HG02610 (cell line): ENCODE data around the gene SLC39A11.
"Not testable (repeated sequence)": the region's sequence is repeated elsewhere in the genome, so short reads cannot be mapped to it uniquely, and the experiment has no call there.

Experiments
- ATAC-seq: cut with Tn5 transposase; IDR thresholded peaks from one replicate; pipeline ENCODE4 v1.9.1; 2021; ENCODE audit warnings: mild to moderate bottlenecking, moderate library complexity; ENCODE audit not compliant: unreplicated experiment

The SLC39A11 gene

DNA sequence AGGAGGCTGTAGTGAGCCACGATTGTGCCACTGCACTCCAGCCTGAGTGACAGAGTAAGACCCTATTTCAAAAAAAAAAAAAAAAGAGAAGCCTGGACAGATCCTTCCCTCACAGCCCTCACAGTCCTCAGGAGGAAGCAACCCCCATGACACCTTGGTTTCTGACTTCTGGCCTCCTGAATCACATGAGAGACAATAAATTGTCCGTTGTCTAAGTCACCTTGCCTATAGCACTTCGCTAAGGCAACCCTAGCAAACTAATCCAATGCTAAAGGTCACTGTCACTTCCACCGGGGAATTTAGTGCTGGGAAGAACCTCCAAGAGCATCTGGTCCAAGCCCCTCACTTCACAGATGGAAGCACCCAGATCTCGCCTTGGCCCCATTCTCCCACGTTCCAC lies 18.9 kb upstream of the SLC39A11 start:
- no peak for ATAC-seq

DNA sequence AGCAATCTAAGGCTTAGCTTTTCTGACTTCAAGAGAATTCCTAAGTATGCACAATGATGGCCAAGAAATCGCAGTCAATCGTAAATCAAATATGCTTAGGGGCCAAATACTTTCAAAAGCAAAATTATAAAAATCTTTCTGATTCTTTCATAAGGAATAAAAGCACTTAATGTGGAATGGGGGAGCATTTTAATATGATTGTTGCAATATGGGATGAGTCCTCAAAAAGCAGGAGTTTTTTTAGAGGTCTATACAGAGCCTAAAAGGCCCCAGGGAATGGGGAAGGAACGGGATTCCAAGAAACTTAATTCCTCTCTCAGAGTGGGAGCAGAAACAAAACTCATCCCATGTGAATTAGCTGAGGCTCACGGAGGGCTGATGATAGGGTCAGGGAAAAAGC lies 14.7 kb upstream of the SLC39A11 start:
- no peak for ATAC-seq

DNA sequence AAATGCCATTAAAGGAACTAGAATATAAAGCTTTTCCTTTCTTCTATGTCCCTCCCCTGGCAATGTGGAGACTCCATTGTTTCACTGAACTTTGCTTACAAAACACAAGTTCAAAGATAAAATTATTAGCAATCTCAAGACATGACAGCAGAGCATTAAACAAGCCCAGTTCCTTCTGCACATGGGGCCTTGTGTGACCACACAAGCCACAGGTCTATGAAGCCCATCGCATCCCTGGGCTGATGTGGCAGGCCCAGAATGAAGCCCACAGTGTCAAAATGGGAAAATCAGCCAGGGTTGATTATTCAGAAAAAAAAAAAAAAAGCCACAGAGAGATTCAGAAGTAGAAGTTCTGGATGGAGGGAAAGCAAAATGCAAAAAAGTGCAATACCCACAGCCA lies 12.9 kb upstream of the SLC39A11 start:
- peak; percentile 48 for ATAC-seq

DNA sequence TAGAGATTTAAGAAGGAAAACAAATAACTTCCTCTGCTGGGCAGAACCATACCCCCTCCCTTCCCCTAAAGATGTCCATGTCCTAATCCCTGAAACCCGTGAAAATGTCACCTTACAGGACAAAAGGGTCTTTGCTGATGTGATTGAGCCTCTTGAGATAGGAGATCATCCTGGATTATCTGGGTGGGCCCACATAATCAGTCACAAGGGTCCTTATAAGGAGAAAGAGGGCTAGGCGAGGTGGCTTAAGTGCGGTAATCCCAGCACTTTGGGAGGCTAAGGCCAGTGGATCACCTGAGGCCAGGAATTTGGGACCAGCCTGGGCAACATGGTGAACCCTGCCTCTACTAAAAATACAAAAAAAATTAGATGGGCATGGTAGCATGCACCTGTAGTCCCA lies 12.0 kb upstream of the SLC39A11 start:
- ATAC-seq, result no peak

DNA sequence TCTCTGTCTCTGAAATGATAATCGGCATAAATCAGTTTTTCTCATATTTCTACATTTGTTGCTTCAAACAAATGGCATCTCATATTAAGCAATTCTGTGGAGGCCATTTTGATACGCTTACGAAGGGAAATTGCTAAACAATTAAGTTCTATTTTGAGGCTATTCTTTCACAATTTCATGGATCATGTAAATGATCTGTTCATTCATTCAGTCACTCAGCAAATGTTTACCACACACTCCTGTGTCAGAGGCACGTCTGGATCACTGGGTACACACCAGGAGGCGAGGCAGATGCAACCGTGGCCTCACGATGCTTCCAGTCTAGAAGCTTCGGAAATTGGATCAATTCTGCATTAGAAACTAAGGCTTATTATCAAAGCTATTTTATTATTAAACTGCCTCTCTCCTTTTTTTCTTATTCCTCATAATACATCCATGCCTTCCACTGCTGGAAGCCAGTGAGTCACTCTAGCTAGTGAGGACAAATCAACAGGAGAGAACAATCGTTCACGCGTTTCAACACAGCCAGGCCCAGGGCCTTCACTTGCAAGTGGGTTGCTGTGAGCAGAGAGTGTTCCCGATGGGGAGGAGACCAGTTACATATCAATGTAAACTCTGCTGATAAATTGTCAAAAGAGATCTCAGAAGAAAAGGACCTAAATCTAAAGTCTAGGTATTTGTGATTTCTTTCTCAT lies 11.3 kb upstream of the SLC39A11 start:
- no peak for ATAC-seq

DNA sequence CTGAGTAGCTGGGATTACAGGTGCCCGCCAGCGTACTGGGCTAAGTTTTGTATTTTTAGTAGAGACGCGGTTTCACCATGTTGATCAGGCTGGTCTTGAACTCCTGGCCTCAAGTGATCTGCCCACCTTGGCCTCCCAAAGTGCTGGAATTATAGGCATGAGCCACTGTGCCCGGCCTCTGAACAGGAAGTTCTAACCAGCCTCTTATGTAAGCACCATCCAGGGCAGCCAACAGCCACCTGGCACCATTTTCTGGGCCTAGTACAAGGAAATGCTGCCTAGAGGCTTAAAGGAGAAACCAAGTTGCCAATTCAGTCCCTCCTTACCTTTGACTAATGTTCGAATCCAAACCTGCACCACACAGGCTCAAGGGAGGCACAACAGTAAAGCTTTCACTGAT lies 8.5 kb upstream of the SLC39A11 start:
- ATAC-seq, result no peak

DNA sequence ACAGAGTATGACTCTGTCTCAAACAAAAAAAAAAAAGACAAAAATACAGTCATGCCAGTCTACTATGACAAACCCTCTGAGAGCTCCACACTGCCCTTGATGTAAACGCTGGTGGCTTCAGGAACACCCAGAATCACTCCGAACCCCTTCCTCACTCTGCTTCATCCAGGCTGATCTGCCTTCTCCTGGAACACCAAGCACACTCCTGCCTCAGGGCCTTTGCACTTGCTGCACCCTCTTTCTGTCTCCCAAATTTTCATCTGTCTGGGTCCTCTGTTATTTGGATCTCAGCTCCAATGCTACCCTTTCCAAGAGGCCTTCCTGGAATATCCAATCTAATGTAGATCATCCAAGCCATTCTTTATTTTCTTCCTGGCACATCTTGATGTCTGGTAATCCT lies 7.9 kb upstream of the SLC39A11 start:
- no peak for ATAC-seq

DNA sequence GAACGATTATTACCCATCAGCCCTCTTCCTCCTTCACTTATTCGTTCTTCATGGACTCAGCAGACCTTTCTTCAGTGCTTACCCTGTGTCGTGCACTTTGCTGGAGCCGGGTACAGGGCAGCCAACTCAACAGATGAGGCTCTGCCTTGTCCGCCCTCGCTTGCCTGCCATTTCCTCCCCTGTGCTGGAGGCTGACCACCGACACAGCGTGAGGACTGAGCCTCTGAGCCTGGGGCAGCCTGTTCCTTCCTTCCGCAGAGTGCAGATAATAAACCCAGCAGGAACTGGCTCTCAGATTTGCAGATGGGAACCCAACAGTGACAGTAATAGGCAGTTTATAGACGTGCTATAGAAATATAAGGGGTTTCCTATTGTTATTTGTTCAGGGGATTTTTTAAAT lies 7.0 kb upstream of the SLC39A11 start:
- ATAC-seq, result no peak

DNA sequence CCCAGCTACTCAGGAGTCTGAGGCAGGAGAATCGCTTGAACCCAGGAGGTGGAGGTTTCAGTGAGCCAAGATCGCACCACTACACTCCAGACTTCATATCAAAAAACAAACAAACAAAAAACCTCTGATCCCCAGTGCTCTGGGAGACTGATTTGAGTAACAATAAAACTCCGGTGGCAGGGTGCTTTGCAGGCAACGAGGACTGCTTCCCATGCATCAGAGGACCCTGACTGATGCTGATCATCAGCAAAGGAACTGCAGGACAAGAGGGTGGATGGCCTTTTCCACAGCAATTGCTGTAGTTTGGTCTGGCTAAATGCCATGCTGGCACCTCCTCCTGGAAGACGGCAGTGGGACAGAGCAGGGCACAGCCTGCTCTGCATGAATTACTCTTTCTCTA lies 6.4 kb upstream of the SLC39A11 start:
- ATAC-seq, result no peak

DNA sequence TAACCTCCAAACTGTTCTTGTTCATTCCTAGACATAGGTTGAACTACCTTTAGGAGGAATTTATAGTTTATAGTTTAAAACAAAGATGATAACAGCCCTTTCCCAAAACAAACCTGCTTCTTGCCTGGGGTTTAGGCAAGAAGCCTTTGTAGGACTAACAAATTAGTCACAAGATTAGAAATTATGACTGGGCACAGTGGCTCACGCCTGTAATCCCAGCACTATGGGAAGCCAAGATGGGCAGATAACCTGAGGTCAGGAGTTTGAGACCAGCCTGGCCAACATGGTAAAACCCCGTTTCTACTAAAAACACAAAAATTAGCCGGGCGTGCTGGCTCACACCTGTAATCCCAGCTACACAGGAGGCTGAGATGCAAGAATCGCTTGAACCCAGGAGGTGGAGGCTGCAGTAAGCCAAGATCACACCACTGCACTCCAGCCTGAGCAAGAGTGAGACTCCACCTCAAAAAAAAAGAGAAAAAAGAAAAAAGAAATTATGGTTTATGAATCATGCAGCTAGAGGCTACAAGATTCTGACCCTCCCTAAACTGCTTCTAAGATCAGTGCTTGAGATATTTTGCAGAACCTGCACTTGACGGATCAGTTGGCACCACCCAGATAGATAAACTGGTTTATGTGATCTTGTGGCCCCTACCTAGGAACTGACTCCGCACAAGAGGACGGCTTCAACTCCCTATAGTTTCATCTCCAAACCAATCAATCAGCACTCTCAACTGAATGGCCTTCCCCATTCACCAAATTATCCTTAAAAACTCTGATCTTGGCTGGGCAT lies 5.7 kb upstream of the SLC39A11 start:
- ATAC-seq, result not testable (repeated sequence)

DNA sequence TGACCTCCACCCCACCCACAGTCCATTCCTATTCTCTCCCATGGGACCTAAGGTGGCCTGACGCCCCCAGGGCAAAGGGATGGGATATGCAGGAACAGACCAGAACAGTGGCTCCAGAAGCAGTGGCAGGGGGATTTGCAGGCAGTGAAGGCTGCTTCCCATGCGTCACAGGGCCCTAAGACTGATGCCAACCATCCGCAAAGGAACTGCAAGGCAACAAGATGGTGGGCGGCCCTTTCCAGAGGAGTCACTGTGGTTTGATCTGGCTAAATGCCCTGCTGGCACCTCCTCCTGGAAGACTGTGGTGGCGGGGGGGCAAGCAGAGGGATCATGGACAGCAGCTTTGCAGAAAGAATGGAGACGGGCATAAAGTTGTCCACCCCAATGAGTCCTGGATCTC lies 4.4 kb upstream of the SLC39A11 start:
- no peak for ATAC-seq

DNA sequence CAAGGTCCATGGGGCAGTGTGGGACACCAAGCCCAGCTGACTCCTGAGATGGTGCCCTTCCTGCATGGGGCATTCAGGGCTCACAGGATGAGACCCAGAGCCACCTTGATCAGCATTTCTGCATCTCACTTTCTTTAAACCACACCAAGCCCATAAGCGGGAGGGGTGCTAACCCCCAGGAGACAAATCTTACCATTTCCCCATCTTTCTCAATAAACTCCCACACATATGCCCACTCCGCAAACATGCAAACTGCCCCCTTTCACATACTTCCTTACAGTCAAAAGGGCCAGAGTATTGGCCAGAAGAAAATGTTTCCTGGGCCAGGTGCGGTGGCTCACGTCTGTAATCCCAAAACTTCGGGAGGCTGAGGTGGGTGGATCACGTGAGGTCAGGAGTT lies 3.7 kb upstream of the SLC39A11 start:
- ATAC-seq, result no peak

DNA sequence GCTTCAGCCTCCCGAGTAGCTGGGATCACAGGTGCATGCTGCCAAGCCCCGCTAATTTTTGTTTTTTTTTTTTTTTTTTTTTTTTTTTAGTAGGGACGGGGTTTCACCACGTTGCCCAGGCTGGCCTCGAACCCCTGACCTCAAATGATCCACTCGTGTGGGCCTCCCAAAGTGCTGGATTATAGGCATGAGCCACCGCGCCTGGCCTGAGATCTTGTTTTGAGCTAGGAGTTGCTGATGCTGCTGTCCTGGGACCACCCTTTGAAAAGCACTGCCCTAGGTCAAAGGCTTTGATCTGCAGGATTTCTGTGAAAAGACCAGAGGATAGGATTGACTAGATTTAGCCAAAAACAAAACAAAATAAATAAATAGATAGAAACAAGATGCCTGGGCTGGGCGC lies 798 bp upstream of the SLC39A11 start:
- no peak for ATAC-seq

DNA sequence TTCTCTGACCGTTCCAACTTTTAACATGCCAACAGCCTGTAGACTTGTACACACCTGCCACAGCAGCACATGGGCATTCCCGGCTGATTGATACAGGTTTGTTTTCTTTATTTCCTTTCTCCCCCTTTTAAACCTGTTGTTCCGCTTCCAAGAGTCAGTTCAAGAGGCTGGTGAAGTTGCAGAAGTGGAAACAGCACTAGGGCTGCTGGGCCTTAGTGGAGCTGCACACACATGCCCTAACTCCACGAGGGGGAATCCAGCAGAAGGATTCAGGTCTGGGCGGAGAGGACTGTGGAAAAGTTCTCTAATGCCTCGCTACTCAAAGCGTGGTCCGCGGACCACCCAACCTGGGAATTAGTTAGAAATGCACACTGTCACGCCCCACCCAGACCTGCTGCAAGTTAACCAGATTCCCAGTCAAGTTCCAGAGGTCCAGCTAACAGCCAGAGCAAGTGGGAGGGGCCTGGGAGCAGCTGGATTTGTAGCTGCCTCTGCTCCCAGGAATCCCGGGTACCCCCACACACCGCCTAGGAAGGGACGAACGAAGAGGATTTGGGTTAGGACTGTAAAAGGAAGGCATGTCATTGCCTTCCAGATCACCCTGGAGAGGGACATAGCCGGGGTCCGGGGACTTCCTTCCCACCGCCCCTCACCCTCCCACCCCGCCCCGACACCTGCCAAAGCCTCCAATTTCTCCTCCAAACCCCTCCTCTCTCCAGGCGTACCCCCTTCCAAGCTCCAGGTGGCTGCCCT lies 542 bp downstream of the SLC39A11 start:
- no peak for ATAC-seq

DNA sequence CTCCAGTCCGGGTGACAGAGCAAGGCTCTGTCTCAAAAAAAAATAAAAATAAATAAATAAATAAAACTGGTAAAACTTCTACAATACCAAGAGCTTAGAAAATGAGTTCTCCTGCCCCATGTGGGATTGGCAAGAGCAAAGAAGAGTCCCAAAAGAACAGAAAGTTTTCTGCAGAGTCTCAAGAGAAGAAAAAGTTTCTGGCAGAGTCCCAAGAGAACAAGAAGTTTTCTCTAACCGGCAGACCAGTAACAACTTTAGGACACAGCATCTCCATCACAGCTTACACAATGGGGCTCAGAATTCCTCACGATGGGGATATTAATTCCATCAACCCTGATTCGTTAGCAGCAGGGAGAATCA lies 1.1 kb downstream of the SLC39A11 start:
- no peak for ATAC-seq

DNA sequence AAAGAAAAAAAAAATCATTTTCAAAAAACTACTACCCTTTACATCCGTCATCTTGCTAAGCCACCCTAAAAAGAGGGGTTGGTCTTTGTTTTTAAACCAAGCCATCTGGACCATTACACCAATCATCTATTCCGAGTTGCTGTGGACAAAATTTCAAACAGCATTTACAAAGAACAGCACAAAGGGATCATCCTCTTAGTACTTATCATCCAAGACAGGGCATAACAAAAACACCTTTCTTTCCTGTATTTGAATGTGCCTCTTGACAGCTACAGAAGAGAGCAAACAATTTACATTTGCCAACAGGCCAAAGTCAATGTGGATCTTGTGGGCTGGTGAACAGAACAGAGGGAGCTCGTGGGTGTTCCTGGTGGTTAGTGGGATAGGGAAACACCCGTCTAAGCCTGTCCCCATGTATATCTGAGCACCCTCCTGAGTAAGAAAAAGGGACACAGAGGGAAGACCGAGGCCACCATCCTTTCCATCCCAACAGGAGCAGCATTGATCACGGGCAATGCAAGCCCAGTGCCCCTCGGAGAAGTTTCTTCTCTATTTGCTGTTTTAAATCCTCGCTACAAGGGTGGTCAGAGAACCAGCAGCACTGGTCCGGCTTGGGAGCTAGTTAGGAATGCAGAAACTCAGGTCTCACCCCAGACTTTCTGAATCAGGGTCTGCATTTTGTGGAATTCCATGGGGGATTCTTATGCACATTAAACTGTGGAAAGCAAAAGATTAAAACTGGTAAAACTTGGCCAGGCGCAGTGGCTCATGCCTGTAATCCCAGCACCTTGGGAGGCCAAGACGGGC lies 1.9 kb downstream of the SLC39A11 start:
- ATAC-seq, result no peak

DNA sequence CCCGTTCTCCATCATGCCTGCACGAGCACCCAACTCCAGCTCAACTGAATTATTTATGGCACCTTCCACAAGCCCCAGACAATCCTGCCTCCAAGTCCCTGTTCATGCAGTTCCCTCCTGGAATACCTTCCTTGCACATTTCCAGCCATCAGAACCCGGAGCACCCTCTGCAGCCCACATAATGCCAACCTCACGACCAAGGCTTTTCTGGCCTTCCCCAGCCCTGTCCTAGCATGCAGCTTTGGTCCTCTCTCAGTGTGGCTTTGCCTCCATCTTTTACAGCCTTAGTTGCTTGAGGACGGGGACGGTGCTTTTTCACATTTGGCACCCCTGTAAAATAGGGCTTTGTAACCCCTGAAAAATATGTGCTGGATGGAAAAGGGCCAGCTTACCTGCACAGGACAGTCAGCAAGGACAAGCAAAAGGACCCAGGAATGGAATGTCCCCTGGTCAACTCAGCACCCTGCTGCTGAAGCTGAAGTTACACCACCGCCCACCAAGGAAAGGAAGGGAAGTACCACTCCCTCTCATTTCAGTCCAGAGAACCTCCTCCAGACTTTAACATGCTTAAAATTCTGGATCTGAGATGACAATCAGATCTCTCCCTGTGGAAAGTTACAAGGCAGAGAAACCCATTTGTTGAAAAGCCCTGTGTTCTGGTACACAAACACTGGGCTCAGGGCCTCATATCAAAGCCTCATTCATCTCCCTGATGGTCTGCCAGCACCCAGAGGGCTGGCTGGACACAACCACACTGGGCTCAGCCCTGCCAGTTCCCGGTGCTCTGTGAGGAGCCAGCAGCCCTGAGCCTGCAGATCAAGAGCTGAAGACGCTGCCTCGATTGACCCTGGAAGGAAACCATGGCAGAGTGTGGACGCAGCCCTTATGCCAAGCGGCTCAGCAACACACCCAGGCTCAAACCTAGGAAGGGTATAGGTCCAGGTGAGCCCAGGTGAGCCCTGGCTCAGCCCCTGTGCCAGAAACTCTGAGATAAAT lies 2.9 kb downstream of the SLC39A11 start:
- ATAC-seq, result no peak

DNA sequence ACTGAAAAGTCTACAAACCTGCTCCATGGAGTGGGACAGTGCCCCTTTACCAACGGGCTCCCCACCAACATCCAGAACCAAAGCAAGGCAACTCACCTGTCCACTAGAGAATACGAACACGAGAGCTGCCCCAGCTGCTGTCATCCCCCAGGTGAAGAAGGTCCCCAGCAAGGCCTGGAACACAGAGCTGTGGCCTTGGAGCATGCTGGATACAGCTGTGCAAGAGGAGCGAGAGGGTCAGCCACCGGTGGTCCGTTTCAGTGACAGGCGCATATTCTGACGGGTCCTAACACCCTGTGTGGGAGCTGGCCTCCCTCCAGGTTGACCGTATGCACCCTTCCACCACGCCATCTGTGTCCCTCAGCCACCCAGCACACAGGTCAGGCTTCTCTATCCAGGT lies 3.9 kb downstream of the SLC39A11 start:
- ATAC-seq, result no peak

DNA sequence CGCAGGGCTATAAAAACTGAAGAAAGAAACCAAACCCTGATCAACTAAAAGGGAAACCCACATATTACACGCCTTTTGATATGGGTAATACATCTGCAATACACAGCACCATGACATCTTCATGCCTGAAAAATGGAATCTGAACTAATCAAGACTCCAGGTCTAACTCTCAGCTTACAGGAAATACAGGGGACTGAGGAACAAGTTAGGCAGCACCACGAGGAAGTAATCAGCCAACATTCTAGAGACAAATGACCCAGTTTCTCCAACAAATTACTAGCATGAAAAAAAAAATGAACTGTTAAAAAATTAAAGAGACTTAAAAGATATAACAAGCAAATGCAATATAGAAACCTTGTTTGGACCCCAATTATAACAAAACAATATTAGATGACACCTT lies 9.1 kb downstream of the SLC39A11 start:
- ATAC-seq, result no peak

DNA sequence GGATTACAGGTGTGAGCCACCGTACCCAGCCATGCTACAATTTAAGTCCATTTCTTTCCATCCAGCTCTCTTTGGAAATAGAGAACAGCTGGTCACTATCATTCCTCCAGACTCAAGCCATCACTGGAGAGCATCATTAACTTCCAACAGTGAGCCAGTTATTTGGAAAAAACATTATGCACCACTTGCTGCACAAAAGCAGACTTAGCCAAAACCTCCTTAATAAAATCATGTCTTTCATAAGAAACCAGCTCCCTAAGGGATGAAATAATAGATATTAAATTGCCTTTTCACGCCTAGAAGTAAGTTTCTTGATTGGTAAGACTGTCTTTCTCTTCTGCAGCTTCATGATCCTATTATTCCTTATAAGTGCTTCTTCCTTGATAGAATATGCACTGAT lies 17.9 kb downstream of the SLC39A11 start:
- no peak for ATAC-seq
